GM11168 (cell line): ENCODE measurements around the gene CPSF4.
"Not testable (repeated sequence)": the region's sequence is repeated elsewhere in the genome, so short reads cannot be mapped to it uniquely, and the experiment has no call there.

ENCODE experiments used
- in situ Hi-C: fragments of 300-500 bp; cut with MboI; formaldehyde crosslinking; loops from one replicate; pipeline ENCODE4 v1.12.0; 2022; ENCODE audit warnings: low sequenced_read_pairs; ENCODE audit not compliant: unreplicated experiment

Gene CPSF4

GRCh38 chr7:99478464-99479440 lies 40.0 kb downstream of the CPSF4 start:
- in situ Hi-C loops, result no loop called here

- in situ Hi-C loops, result no loop called here
Observed at GRCh38 chr7:99485094-99485493, 46.4 kb downstream of the CPSF4 start.

GRCh38 chr7:99489235-99489634 lies 50.5 kb downstream of the CPSF4 start:
- in situ Hi-C loops, result no loop called here

GRCh38 chr7:99490878-99491277 lies 52.1 kb downstream of the CPSF4 start:
- in situ Hi-C loops, result no loop called here

- in situ Hi-C loops, result no loop called here
Observed at GRCh38 chr7:99493823-99494222, 55.1 kb downstream of the CPSF4 start.

- in situ Hi-C loops, result no loop called here
Observed at GRCh38 chr7:99497766-99498545, 59.2 kb downstream of the CPSF4 start.

GRCh38 chr7:99498546-99498944 lies 59.8 kb downstream of the CPSF4 start:
- in situ Hi-C loops, result no loop called here

GRCh38 chr7:99499371-99499720 lies 60.6 kb downstream of the CPSF4 start:
- in situ Hi-C loops, result no loop called here

GRCh38 chr7:99499721-99500636 lies 61.2 kb downstream of the CPSF4 start, which contains the start of gene ZNF394:
Gene ZNF394, minus strand, starts transcription at chr7:99500281. Its CDS starts 188 bp downstream, at chr7:99500093.
- in situ Hi-C loops, result no loop called here

GRCh38 chr7:99500637-99501009 lies 61.9 kb downstream of the CPSF4 start:
- in situ Hi-C loops, result no loop called here

- in situ Hi-C loops, result not testable (repeated sequence)
Observed at GRCh38 chr7:99501236-99501635, 62.5 kb downstream of the CPSF4 start.

GRCh38 chr7:99504281-99504602 lies 65.5 kb downstream of the CPSF4 start:
- in situ Hi-C loops, result no loop called here

GRCh38 chr7:99504603-99505323 lies 66.0 kb downstream of the CPSF4 start, which contains the start of gene ZKSCAN5:
Gene ZKSCAN5, plus strand, starts transcription at chr7:99504662. Its CDS starts 1,383 bp downstream, at chr7:99506045.
- in situ Hi-C loops, result no loop called here

GRCh38 chr7:99505324-99505662 lies 66.5 kb downstream of the CPSF4 start:
- in situ Hi-C loops, result no loop called here
